Stimulated activated CD4-positive, alpha-beta T cell treated with anti-CD3 and anti-CD28 coated beads, Interleukin-2, amount 100 ng/mL, for 24 hours (primary cell): Measurements from ENCODE around the gene HMGB1.
"Not testable (repeated sequence)": the region's sequence is repeated elsewhere in the genome, so short reads cannot be mapped to it uniquely, and the experiment has no call there.

Experiments
- DNase-seq, 2 donors: peaks; one replicate each; pipeline ENCODE4 v3.0.0-alpha.2; 2020

Gene HMGB1

DNA sequence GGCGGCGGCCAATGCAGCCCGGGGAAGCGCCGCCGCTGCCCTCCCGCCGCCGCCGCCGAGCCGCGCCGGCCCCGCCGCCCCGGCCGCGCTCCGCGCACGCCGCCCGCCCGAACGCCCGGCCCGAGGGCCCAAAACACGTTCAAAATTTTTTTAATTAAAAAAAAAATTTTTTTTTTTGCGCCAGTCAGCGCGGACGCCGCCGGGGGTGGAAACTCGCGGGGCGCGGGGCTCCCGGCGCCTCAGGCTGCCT lies 468 bp downstream of the HMGB1 start:
- peak in 1 of 2 donors; percentile 10 for DNase-seq

DNA sequence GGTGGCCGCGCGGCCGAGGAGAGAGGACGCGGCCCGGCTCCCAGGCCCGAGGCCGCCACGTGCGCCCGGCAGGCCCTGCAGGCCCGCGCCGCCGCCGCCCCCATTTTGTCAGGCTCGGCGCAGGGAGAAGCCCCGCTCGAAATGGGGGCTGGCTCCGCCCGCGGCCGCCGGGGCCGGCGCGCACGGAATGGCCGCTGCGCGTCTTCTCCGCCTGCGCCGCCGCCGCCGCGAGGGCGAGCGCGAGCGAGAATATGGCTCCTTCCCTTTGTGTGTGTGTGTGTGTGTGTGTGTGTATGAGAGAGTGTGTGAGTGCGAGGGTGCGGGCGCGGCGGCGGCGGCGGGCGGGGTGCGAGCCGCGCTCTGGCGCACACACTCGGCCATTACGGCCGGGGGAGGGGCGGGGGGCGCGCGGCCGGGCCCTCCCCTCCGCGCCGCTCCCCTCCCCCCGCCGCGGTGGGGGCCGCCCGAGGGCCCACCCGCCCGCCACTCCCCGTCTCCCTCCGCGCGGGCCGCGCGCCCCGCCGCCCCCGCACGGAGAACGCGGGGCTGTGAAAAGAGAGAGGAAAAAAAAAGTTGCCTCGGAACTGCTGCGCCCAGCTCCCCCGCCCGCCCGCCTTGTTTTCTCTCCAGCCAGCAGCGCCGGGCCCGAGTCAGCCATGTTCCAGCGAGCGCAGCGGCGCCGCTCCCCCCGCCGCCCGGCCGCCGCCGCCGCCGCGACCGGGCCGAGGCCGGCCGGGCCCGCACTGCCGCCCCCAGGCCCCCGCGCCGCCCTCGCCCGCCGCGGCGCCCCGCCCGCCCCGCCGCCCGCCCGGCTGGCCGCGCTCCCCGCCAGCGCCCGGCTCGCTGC lies 1.0 kb downstream of the HMGB1 start:
- peak; percentile 77 to 81 for DNase-seq

- DNase-seq, result peak; percentile 75 to 78
These were observed 1.8 kb downstream of the HMGB1 start for GRCh38 chr13:30463787-30464495.

GRCh38 chr13:30461279-30462066 lies 4.3 kb downstream of the HMGB1 start:
- DNase-seq, result not testable (repeated sequence)

DNA sequence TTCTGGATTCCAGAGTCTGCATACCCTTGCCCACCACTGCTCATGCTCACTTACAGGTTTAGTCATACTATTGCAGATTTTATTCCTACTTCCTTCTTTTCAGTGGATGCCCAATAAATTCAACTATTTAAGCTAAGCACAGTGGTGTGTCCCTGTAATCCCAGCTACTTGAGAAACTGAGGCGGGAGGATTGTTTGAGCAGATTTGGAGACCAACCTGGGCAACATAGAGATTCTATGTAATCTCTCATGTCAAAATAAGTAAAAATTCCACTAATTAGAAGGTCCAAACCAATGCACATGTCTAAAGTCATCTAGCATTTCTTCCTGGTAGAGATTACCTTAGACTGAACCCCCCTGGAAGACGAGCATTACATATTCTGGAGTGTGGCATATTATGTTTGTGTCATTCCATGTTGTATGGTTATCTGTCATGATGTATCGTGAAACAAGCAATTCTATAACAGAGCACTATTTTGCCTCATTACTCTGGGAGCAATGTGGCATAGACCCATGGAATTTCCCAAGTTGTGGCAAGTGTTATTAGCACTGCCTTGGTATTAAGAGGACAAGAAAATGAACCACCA lies 8.3 kb downstream of the HMGB1 start:
- no peak for DNase-seq

GRCh38 chr13:30456290-30456689 lies 9.4 kb downstream of the HMGB1 start:
- DNase-seq, result no peak

DNA sequence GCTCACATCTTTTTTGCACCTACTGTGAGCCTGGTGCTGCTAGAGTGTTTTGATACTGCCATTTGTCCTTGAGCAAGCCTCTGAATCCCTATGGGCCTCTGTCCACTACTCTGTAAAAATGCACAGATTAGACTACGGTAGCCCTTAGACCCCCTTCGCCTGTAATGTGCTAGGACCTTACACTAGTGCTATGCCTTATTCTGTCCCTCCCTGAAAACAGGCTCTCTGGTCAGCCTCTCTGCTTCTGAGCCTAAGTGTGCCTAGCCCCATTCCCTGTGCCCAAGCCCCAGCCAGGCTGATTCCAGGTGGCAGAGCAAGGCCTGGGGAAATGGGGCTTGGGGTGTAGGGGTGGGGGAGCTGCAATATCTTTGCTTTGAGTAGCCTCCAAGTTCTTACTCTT lies 10.7 kb downstream of the HMGB1 start:
- DNase-seq, result no peak

DNA sequence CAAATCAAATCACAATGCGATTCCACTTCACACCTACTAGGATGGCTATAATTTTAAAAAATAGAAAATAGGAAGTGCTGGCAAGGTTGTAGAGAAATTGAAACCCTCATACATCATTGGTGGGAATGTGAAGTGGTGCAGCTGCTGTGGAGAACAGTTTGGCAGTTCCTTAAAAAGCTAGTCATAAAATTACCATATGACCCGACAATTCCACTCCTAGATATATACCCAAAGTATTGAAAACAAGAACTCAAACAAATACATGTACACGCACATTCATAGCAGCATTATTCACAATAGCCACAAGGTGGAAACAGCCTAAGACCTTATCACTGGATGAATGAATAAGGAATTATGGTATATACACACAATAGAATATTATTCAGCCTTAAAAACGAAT lies 12.0 kb downstream of the HMGB1 start:
- no peak for DNase-seq

DNA sequence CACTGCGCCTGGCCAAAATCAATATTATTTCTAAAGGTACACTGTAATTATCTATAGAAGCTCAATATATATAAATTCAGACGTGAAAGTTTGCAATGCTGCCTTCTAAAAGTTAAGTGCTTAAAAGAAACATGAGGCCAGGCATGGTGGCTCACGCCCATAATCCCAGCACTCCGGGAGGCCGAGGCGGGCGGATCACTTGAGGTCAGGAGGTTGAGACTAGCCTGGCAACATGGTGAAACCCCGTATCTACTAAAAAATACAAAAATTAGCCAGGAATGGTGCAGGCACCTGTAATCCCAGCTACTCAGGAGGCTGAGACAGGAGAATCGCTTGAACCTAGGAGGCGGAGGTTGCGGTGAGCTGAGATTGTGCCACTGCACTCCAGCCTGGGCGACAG lies 14.3 kb downstream of the HMGB1 start:
- DNase-seq, result not testable (repeated sequence)

DNA sequence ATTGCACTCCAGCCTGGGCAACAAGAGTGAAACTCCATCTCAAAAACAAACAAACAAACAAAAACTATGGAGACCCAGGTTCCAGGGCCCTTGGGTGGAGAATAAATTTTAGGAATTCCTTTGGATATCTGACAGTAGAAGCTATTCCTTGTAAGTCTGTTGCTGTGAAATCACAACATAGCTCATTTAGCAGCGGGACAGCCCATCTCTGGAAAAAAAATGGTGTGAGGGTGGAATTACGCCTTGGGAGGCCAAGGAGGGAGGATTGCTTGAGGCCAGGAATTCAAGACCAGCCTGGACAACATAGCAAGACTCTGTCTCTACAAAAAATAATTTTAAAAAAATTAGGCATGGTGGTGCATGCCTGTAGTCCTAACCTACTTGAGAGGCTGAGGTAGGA lies 15.7 kb downstream of the HMGB1 start:
- DNase-seq, result no peak

DNA sequence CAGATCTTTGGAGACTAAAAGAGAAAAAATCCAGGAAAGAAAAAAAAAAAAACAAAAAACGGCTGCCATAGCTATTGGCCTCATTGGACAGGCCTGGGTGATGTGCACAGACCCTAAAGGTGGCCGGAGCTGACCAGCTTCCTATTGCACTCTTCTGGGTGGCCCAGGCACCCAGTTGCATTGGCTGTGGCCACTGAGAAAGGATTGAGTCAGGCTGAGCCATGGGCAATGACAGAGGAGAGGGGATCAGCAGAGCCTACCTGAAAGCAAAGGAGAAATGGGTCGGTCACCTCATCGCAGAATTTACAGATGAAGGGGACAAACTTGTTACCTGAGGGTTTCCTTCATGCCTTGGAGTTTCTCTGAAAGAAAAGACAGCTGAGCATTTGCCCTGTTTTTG lies 17.3 kb downstream of the HMGB1 start:
- DNase-seq, result no peak

DNA sequence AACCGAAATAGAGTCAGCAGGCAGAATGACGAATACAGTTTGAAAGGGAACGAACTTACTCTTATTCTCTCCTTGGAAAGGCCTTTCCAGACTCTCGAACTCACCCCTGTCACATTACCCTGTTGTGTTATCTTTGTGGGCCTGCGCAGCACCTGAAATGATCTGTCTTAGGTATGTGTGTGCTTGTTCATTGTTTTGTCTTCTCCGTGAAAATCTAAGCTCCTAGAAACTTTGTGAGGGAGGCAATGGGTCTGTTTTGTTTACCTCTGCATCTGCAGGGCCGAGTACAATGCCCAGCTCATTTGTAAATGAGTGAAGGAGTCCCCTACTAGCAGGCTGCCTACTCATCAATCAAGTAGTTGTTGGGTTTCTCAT lies 19.6 kb downstream of the HMGB1 start:
- no peak for DNase-seq

DNA sequence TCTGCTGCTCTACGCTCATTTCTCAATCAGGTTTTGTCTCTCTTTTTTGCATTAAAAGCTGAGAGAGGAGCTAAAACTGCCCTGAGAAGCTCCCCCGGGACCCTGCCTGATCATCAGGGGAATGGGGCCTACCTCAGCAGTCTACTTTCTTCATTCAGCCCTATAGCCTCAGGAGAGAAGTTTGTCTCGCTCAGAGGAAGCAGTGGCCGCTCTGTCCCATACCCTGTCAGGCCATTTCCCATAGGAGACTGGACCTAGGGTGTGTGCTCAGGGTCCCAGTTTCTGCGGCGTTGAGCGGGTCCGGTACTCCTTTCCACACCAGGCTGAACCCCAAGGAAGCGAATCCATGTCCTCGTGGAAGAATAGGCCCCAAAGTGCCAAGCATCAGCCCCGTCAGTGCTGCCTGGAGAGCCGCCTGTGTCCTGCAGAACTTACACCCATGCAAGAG lies 21.8 kb downstream of the HMGB1 start:
- no peak for DNase-seq

DNA sequence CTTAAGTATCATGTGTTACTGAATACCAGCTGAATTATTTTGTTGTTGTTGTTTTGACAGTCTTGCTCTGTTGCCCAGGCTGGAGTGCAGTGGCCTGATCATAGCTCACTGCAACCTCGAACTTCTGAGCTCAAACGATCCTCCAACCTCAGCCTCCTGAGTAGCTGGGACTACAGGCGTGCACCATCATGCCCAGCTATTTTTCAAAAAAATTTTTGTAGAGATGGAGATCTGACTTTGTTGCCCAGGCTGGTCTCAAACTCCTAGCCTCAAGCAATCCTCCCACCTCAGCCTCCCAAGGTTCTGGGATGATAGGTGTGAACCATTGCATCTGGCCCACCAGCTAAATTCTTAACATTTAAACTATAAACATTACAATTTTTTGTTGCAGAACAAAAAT lies 22.2 kb downstream of the HMGB1 start:
- not testable (repeated sequence) for DNase-seq

DNA sequence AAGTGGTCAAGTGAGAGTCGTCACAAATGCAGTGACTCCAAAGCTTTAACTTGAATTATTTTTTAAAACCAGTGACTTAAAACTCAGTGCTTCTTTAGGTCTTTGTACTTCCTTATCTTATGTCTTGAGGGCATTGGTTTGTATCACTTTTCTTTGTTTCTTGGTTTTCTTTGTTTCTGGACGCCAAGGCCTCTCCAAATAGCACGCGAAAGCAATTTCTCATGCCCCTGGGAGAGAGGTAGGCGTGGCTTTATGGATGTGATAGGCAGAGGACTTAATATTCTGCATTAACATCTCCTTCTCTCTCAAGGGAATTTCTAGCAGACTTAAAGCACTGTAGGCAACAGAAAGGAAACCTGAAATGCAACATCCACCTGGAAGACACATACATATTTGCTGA lies 22.8 kb downstream of the HMGB1 start:
- DNase-seq, result no peak

GRCh38 chr13:30440910-30441703 lies 24.6 kb downstream of the HMGB1 start:
- no peak for DNase-seq

DNA sequence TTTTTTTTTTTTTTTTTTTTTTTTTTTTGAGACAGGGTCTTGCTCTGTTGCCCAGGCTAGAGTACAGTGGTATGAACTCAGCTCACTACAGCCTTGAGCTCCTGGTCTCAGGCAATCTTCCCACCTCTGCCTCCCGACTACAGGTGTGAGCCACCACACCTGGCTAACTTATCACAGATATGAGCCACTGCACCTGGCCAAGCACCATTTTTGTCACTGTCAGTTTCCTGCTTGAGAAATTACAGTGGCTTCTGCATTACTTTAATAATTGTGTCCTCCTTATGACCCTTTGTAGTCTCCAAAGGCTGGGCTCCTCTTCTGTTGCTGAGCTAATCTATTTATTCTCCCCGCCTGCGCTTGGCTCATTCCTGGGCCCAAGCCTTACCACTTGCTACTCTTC lies 27.4 kb downstream of the HMGB1 start:
- DNase-seq, result no peak

- no peak for DNase-seq
These were observed 28.6 kb downstream of the HMGB1 start for GRCh38 chr13:30437177-30437576.

- no peak for DNase-seq
These were observed 29.8 kb downstream of the HMGB1 start for GRCh38 chr13:30435911-30436451.

DNA sequence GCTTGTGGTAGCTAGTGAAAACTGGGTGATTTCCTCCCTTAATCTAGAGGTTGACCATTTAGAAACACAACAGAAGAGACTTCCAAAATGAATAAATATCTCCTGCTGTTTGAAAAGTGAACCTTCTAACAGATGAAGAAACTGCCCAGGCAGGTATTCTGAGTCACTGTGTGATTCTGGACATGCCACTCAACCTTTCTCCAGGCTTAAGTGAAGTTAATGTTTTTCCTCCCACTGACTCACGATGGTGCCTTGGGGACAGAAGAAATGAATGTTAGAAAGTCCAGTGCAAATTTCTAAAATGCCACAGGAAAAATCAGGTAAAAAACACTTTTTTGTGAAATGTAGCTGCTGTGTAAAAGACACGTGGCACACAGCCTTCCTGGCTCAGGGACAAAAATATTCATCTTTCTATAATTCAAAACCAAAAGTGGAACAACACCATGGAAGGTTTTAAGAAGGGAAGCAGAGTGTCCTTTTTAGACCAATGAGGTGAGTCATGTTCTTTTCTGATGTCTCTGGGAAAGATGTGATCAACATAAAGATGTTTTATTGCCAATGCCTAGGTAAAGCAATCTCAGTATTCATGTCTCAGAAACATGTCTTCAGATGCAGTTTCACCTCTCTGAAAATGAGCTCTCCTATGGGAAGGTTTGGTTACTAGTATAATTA lies 34.3 kb downstream of the HMGB1 start:
- DNase-seq, result no peak
